ENCODE results near the gene CLPTM1.

- TF ChIP-seq POLR2A (IDR thresholded peaks at IDR 0.05), result no peak
- TF ChIP-seq, protein P1, sequence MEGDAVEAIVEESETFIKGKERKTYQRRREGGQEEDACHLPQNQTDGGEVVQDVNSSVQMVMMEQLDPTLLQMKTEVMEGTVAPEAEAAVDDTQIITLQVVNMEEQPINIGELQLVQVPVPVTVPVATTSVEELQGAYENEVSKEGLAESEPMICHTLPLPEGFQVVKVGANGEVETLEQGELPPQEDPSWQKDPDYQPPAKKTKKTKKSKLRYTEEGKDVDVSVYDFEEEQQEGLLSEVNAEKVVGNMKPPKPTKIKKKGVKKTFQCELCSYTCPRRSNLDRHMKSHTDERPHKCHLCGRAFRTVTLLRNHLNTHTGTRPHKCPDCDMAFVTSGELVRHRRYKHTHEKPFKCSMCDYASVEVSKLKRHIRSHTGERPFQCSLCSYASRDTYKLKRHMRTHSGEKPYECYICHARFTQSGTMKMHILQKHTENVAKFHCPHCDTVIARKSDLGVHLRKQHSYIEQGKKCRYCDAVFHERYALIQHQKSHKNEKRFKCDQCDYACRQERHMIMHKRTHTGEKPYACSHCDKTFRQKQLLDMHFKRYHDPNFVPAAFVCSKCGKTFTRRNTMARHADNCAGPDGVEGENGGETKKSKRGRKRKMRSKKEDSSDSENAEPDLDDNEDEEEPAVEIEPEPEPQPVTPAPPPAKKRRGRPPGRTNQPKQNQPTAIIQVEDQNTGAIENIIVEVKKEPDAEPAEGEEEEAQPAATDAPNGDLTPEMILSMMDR (IDR thresholded peaks at IDR 0.05), result no peak
Observed at GRCh38 chr19:44985445-44985844, 30.3 kb downstream of the CLPTM1 start.
